ENCODE results near the gene FLYWCH1.

Gene FLYWCH1

DNA sequence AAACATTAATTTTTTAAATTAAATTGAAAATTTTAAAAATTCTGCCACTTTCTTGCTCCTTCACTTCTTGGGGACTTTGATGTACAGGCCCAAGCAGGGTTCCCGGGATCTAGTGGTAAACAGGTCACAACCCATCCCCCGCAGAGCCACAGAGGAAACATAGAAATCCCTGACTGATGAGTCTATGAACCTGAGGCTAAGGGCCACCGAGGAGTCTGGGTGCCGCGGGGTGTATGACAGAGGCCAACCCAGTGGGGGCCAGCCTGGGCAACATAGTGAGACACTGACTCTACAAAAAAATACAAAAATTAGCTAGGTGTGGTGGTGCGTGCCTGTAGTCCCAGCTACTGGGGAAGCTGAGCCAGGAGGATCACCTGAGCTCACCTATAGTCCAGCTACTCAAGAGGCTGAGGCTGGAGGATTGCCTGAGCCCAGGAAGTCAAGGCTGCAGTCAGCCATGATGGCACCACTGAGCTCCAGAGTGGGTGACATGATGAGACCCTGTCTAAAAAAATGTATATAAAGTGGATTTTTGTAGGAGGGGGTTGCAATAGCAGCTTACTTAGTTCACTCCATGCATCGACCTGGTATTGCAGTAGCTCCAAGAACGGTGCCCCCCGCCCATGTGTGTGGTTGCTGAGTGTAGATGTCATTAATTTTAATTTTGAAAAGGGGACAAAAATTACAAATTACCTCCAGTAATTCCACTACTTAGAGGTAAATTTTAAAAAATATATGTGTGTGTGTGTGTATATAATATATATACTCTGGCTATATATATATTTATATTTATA, 9.2 kb upstream of the FLYWCH1 start:
- H3K4me3 ChIP-seq (ENCODE audit: low read depth, low read length) = no peak overlapping the region
- DNase-seq (ENCODE audit: low read depth) = no peak
- TF ChIP-seq POLR2A (IDR thresholded peaks at IDR 0.05; ENCODE audit: extremely low read depth, insufficient read length) (no peak), MYC (IDR thresholded peaks at IDR 0.05; ENCODE audit: low read depth, low read length) (no peak)
- TF ChIP-seq, protein P1, sequence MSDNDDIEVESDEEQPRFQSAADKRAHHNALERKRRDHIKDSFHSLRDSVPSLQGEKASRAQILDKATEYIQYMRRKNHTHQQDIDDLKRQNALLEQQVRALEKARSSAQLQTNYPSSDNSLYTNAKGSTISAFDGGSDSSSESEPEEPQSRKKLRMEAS (IDR thresholded peaks at IDR 0.05; ENCODE audit: low read depth, low read length) = no peak
- TF ChIP-seq, protein P2, sequence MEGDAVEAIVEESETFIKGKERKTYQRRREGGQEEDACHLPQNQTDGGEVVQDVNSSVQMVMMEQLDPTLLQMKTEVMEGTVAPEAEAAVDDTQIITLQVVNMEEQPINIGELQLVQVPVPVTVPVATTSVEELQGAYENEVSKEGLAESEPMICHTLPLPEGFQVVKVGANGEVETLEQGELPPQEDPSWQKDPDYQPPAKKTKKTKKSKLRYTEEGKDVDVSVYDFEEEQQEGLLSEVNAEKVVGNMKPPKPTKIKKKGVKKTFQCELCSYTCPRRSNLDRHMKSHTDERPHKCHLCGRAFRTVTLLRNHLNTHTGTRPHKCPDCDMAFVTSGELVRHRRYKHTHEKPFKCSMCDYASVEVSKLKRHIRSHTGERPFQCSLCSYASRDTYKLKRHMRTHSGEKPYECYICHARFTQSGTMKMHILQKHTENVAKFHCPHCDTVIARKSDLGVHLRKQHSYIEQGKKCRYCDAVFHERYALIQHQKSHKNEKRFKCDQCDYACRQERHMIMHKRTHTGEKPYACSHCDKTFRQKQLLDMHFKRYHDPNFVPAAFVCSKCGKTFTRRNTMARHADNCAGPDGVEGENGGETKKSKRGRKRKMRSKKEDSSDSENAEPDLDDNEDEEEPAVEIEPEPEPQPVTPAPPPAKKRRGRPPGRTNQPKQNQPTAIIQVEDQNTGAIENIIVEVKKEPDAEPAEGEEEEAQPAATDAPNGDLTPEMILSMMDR (IDR thresholded peaks at IDR 0.05; ENCODE audit: low read depth, low read length) = no peak

DNA sequence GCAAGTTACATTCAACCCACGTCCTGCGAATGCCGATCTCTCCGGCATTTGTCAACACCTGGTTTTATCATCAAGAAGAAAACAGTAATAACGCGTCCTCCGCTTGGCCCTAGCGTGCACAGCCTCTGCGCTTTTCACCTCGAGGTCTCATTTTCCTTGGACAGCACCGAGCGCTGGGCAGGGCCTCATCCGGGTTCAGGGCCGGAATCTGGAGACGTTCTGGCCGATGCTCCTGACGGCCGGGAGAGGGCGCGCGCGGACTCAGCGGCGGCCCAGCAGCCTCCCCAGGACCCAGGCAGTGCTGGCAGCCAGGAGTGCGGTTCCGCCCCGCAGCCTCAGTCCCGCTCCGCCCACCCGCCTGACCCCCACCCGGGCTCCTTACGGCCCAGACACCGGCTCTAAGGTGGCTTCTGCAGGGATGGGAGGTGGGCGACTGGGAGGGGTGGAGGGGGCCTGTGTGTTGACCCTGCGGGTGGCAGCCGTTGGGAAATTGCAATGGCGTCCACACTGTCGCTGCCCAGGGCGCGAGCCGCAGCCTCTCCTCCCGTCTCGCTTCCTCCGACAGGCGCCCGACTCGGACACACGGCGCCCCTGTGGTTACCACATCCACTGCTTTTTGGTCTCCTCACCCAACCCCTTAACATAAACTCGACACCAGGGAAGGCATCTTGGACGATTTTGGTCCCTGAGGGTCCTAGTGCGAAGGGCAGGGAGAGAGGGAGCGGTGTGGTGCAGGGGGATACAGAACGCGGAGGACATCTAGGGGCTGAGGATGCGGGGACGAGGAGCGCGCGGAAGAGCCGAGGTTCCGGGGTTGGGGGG, 7.4 kb upstream of the FLYWCH1 start:
- TF ChIP-seq, protein P2 (IDR thresholded peaks at IDR 0.05; ENCODE audit: low read depth, low read length) = peak; percentile 68
- TF ChIP-seq, protein P1 (IDR thresholded peaks at IDR 0.05; ENCODE audit: low read depth, low read length) = peak; percentile 11; the same call in 1 of the 2 replicates
- TF ChIP-seq MYC (IDR thresholded peaks at IDR 0.05; ENCODE audit: low read depth, low read length) (no peak), POLR2A (IDR thresholded peaks at IDR 0.05; ENCODE audit: extremely low read depth, insufficient read length) (peak; percentile 53)
- DNase-seq (ENCODE audit: low read depth) = peak; percentile 90
- peak overlapping the region; percentile 87 for H3K4me3 ChIP-seq (ENCODE audit: low read depth, low read length)

DNA sequence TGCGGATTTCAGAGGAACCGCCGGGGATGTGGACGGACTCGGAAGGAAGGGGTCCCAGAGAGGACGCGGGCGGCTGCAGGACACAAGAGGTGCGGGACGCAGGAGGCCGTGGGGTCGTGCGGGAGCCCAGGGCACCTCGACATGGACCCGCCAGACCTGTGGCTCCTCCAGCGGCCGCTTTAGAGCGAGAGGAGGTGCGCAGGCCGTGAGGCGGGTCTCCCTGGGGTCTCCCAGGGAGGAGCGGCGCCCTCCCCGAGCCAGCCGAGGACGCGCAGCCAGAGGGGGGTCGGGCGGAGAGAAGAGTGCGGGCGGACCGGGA, 6.8 kb upstream of the FLYWCH1 start:
- H3K4me3 ChIP-seq (ENCODE audit: low read depth, low read length) = peak overlapping the region; percentile 87
- no peak for TF ChIP-seq MYC (IDR thresholded peaks at IDR 0.05; ENCODE audit: low read depth, low read length)
- TF ChIP-seq, protein P2 (IDR thresholded peaks at IDR 0.05; ENCODE audit: low read depth, low read length) = no peak
- TF ChIP-seq POLR2A (IDR thresholded peaks at IDR 0.05; ENCODE audit: extremely low read depth, insufficient read length) = no peak
- DNase-seq (ENCODE audit: low read depth) = no peak

DNA sequence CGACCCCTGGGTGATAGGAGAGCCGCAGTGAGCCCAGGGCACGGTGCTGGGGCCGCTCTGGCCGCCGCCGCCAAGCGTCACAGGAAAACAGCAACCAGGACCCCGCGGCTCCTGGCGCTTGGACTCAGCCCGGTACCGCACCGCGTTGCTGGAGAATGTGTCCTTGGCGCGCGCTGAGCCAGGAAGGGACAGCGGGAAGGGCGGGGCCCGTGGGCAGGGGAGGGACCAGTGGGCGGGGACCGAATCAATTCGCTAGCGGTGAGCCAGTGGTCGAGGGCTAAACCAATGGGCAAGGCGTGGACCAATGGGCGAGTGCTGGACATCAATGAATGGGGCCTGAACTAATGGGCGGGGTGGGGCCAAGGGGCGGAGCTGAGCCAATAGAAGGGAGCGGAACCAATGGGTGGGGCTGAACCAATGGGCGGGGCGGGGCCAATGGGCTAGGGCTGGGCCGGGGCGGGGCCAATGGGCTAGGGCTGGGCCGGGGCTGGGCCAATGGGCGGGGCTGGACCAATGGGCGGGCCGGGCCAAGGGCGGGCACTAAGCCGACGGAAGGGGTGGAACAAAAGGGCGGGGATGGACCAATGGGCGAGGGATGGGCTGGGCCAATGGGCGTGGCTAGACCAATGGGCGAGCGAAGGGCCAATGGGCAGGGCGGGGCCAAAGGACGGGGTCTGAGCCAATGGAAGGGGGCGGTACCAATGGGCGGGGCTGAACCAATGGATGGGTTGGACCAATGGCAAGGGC, 6.3 kb upstream of the FLYWCH1 start:
- H3K4me3 ChIP-seq (ENCODE audit: low read depth, low read length) = peak overlapping the region; percentile 87
- peak; percentile 78 for TF ChIP-seq MYC (IDR thresholded peaks at IDR 0.05; ENCODE audit: low read depth, low read length)
- TF ChIP-seq, protein P2 (IDR thresholded peaks at IDR 0.05; ENCODE audit: low read depth, low read length) = no peak
- peak; percentile 98 for TF ChIP-seq POLR2A (IDR thresholded peaks at IDR 0.05; ENCODE audit: extremely low read depth, insufficient read length)
- TF ChIP-seq, protein P1 (IDR thresholded peaks at IDR 0.05; ENCODE audit: low read depth, low read length) = peak; percentile 60
- DNase-seq (ENCODE audit: low read depth) = peak; percentile 98

DNA sequence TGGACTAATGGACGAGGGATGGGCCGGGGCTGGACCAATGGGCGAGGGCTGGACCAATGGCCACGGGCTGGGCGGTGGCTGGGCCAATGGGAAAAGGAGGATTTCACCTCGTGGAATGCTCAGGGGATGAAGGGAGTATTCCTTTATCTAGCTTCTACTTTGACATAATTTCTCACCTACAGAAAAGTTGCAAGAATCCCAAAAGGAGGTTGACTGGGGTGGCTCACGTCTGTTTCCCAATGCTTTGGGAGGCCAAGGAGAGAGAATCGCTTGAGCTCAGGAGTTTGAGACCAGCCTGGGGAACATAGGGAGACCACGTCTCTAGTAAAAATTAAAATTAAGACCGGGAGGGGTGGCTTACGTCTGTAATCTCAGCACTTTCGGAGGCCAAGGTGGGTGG, 5.7 kb upstream of the FLYWCH1 start:
- no peak overlapping the region for H3K4me3 ChIP-seq (ENCODE audit: low read depth, low read length)
- no peak for DNase-seq (ENCODE audit: low read depth)
- no peak for TF ChIP-seq MYC (IDR thresholded peaks at IDR 0.05; ENCODE audit: low read depth, low read length)
- TF ChIP-seq, protein P1 (IDR thresholded peaks at IDR 0.05; ENCODE audit: low read depth, low read length) = no peak
- TF ChIP-seq POLR2A (IDR thresholded peaks at IDR 0.05; ENCODE audit: extremely low read depth, insufficient read length) = no peak
- TF ChIP-seq, protein P2 (IDR thresholded peaks at IDR 0.05; ENCODE audit: low read depth, low read length) = no peak

All from NB4 (cell line).